H7 (cell line): ENCODE measurements around the gene SCGB1D1. TPM values are rescaled to one million over a fixed set of nuclear protein-coding genes. Genes with fewer than 3 reads are reported as not detected.

ENCODE experiments used
- DNase-seq: peaks from one replicate; pipeline ENCODE4 v3.0.0; 2012
- H3K27me3 ChIP-seq: 2 replicates; pipeline ENCODE4 v1.6.0; 2011; ENCODE audit warnings: mild to moderate bottlenecking, low read length; ENCODE audit not compliant: control insufficient read depth, insufficient read depth
- H3K36me3 ChIP-seq: replicated peaks from 2 replicates; pipeline ENCODE4 v1.5.1; 2011; ENCODE audit warnings: low read length; ENCODE audit not compliant: control insufficient read depth, insufficient read depth
- H3K4me3 ChIP-seq: 2 replicates; pipeline ENCODE4 v1.5.1; 2011; ENCODE audit warnings: low read depth, mild to moderate bottlenecking, control low read depth, low read length, moderate library complexity; ENCODE audit not compliant: insufficient read depth
- total RNA-seq: library from RNA; depleted of rRNA; stranded (reverse); fragments of >200 nt; shearing (Covaris generic); gene quantifications from 2 replicates; pipeline ENCODE4 v1.2.3, GENCODE V29; 2014; rRNA removed

The SCGB1D1 gene
- total RNA-seq, result not detected in 2 replicates

GRCh38 chr11:62190011-62190410 lies at the start of gene SCGB1D1:
Gene SCGB1D1 (plus strand): TSS chr11:62190216. CDS start chr11:62190285, 69 bp downstream.
- Histone ChIP-seq H3K36me3 (no peaks in the 10 kb centered on the region), H3K27me3 (no peaks in the 10 kb centered on the region), H3K4me3 (no peak within 1 kb of the TSS)
- no peak for DNase-seq

GRCh38 chr11:62140304-62141110 lies 49.5 kb upstream of the SCGB1D1 start:
- H3K36me3 ChIP-seq, result peaks cover 57% of the 10 kb centered on the region
- DNase-seq, result no peak
- H3K27me3 ChIP-seq, result no peaks in the 10 kb centered on the region

GRCh38 chr11:62141111-62142042 lies 48.6 kb upstream of the SCGB1D1 start:
- Histone ChIP-seq H3K36me3 (peaks cover 65% of the 10 kb centered on the region), H3K27me3 (no peaks in the 10 kb centered on the region), H3K4me3 (no peak overlapping the region)
- DNase-seq, result no peak

More at GRCh38 chr11:62140304-62141110, 49.5 kb upstream of the SCGB1D1 start:
- no peak overlapping the region for H3K4me3 ChIP-seq

- Histone ChIP-seq H3K4me3 (no peak overlapping the region), H3K27me3 (no peaks in the 10 kb centered on the region), H3K36me3 (peaks cover 68% of the 10 kb centered on the region)
- DNase-seq, result no peak
Observed at GRCh38 chr11:62142043-62142375, 48.0 kb upstream of the SCGB1D1 start.

- Histone ChIP-seq H3K27me3 (no peaks in the 10 kb centered on the region), H3K4me3 (no peak overlapping the region), H3K36me3 (peaks cover 72% of the 10 kb centered on the region)
- no peak for DNase-seq
Observed at GRCh38 chr11:62142921-62143320, 47.1 kb upstream of the SCGB1D1 start.

- peaks cover 72% of the 10 kb centered on the region for H3K36me3 ChIP-seq
- no peak overlapping the region for H3K4me3 ChIP-seq
- DNase-seq, result no peak
- no peaks in the 10 kb centered on the region for H3K27me3 ChIP-seq
Observed at GRCh38 chr11:62143727-62144126, 46.3 kb upstream of the SCGB1D1 start.

- Histone ChIP-seq H3K36me3 (peaks cover 67% of the 10 kb centered on the region), H3K4me3 (no peak overlapping the region), H3K27me3 (no peaks in the 10 kb centered on the region)
- no peak for DNase-seq
Observed at GRCh38 chr11:62144641-62145255, 45.3 kb upstream of the SCGB1D1 start.

GRCh38 chr11:62145261-62145871 lies 44.6 kb upstream of the SCGB1D1 start:
- H3K36me3 ChIP-seq, result peaks cover 70% of the 10 kb centered on the region
- no peaks in the 10 kb centered on the region for H3K27me3 ChIP-seq
- DNase-seq, result no peak
- no peak overlapping the region for H3K4me3 ChIP-seq

- Histone ChIP-seq H3K27me3 (no peaks in the 10 kb centered on the region), H3K36me3 (peaks cover 71% of the 10 kb centered on the region), H3K4me3 (no peak overlapping the region)
- no peak for DNase-seq
Observed at GRCh38 chr11:62146476-62147200, 43.4 kb upstream of the SCGB1D1 start.

GRCh38 chr11:62147545-62147944 lies 42.5 kb upstream of the SCGB1D1 start:
- H3K27me3 ChIP-seq, result no peaks in the 10 kb centered on the region
- DNase-seq, result no peak
- H3K36me3 ChIP-seq, result peaks cover 70% of the 10 kb centered on the region
- H3K4me3 ChIP-seq, result no peak overlapping the region

- peaks cover 64% of the 10 kb centered on the region for H3K36me3 ChIP-seq
- no peak for DNase-seq
- H3K4me3 ChIP-seq, result no peak overlapping the region
- H3K27me3 ChIP-seq, result no peaks in the 10 kb centered on the region
Observed at GRCh38 chr11:62148271-62148980, 41.6 kb upstream of the SCGB1D1 start.

- Histone ChIP-seq H3K27me3 (no peaks in the 10 kb centered on the region), H3K4me3 (no peak overlapping the region), H3K36me3 (peaks cover 55% of the 10 kb centered on the region)
- no peak for DNase-seq
Observed at GRCh38 chr11:62149986-62150886, 39.8 kb upstream of the SCGB1D1 start.
